ENCODE results near the gene SMIM24. TPM values are rescaled to one million over a fixed set of nuclear protein-coding genes. Genes with fewer than 3 reads are reported as not detected.

Gene SMIM24
- total and polyA plus RNA-seq, 7 donors: 0.10 to 0.53 (median 0.49) TPM; not detected in 4

GRCh38 chr19:3522421-3523360 is 42.4 kb upstream of the SMIM24 start:
- no peak for ATAC-seq
- no peaks in the 10 kb centered on the region for H3K4me1 ChIP-seq
- no peak overlapping the region for H3K4me3 ChIP-seq
- 93 to 94% (median 93%) methylated on average over 35 to 40 of the region's 40 CpGs for WGBS, 3 donors
- H3K27me3 ChIP-seq (ENCODE audit: insufficient read depth in 3 of 3, low read length in 2 of 3): no peaks in the 10 kb centered on the region
- DNase-seq: no peak
- H3K27ac ChIP-seq: no peak overlapping the region
- peaks cover 0 to 48% of the 10 kb centered on the region in 2 donors for H3K36me3 ChIP-seq (ENCODE audit: insufficient read depth in 1 of 2, low read depth in 1 of 2)
- TF ChIP-seq CTCF (IDR thresholded peaks at IDR 0.05): no peak
- intact Hi-C loops (cut with DNase I): no loop called here
- no peaks in the 10 kb centered on the region for H3K9me3 ChIP-seq

- 89 to 90% (median 90%) methylated on average over 7 of the region's 7 CpGs for WGBS, 3 donors
- no peak for DNase-seq
- Histone ChIP-seq H3K9me3 (no peaks in the 10 kb centered on the region), H3K27ac (no peak overlapping the region), H3K4me3 (no peak overlapping the region), H3K36me3 (ENCODE audit: insufficient read depth in 1 of 2, low read depth in 1 of 2) (peaks cover 0 to 32% of the 10 kb centered on the region in 2 donors), H3K4me1 (peaks cover 12% of the 10 kb centered on the region), H3K27me3 (ENCODE audit: insufficient read depth in 3 of 3, low read length in 2 of 3) (no peaks in the 10 kb centered on the region)
- TF ChIP-seq CTCF (IDR thresholded peaks at IDR 0.05): no peak
- intact Hi-C loops (cut with DNase I): no loop called here
- no peak for ATAC-seq
Observed at GRCh38 chr19:3521104-3521445, 40.8 kb upstream of the SMIM24 start.

- no peak for ATAC-seq
Observed at GRCh38 chr19:3520166-3521103, 40.1 kb upstream of the SMIM24 start.

GRCh38 chr19:3519126-3519525 is 38.8 kb upstream of the SMIM24 start:
- H3K27ac ChIP-seq: no peak overlapping the region
- TF ChIP-seq CTCF (IDR thresholded peaks at IDR 0.05): no peak
- WGBS, 3 donors: 85 to 93% (median 90%) methylated on average over 17 to 18 of the region's 18 CpGs
- intact Hi-C loops (cut with DNase I): no loop called here
- DNase-seq (no peak), ATAC-seq (no peak)
- H3K4me3 ChIP-seq: no peak overlapping the region
- H3K36me3 ChIP-seq (ENCODE audit: insufficient read depth in 1 of 2, low read depth in 1 of 2): peaks cover 0 to 16% of the 10 kb centered on the region in 2 donors
- no peaks in the 10 kb centered on the region for H3K27me3 ChIP-seq (ENCODE audit: insufficient read depth in 3 of 3, low read length in 2 of 3)
- peaks cover 15% of the 10 kb centered on the region for H3K4me1 ChIP-seq
- no peaks in the 10 kb centered on the region for H3K9me3 ChIP-seq

More at GRCh38 chr19:3520166-3521103, 40.1 kb upstream of the SMIM24 start:
- Histone ChIP-seq H3K27ac (no peak overlapping the region), H3K4me1 (peaks cover 15% of the 10 kb centered on the region), H3K36me3 (ENCODE audit: insufficient read depth in 1 of 2, low read depth in 1 of 2) (peaks cover 0 to 28% of the 10 kb centered on the region in 2 donors), H3K4me3 (no peak overlapping the region), H3K27me3 (ENCODE audit: insufficient read depth in 3 of 3, low read length in 2 of 3) (no peaks in the 10 kb centered on the region), H3K9me3 (no peaks in the 10 kb centered on the region)
- no peak for TF ChIP-seq CTCF (IDR thresholded peaks at IDR 0.05)
- no peak for DNase-seq
- intact Hi-C loops (cut with DNase I): no loop called here
- WGBS, 3 donors: 88 to 93% (median 90%) methylated on average over 35 to 37 of the region's 37 CpGs
